Neural cell (in vitro differentiated cells): ENCODE results near the gene HPD. TPM values are rescaled to one million over a fixed set of nuclear protein-coding genes. Genes with fewer than 3 reads are reported as not detected.
"Not testable (repeated sequence)": the region's sequence is repeated elsewhere in the genome, so short reads cannot be mapped to it uniquely, and the experiment has no call there.

Experiments
- H2AFZ ChIP-seq: fragments of 200-600, 300-800 bp; sonication (generic), shearing (Covaris generic); 2 replicates; pipeline ENCODE4 v1.6.0; 2014; ENCODE audit warnings: low read depth, mild to moderate bottlenecking, antibody characterized with exemption, low read length, moderate library complexity
- H3F3A ChIP-seq: fragments of 200-600 bp; shearing (Covaris generic); 2 replicates; pipeline ENCODE4 v1.6.1; 2016; ENCODE audit warnings: mild to moderate bottlenecking, moderate library complexity, mixed read lengths, antibody characterized with exemption, low read length; ENCODE audit not compliant: insufficient read depth, poor library complexity, severe bottlenecking
- H3K27ac ChIP-seq: fragments of 200-600, 300-800 bp; sonication (generic), shearing (Covaris generic); 2 replicates; pipeline ENCODE4 v1.5.1; 2014; ENCODE audit warnings: mild to moderate bottlenecking, low read length, moderate library complexity
- H3K27me3 ChIP-seq: fragments of 300-800, 200-600 bp; sonication (generic), shearing (Covaris generic); 2 replicates; pipeline ENCODE4 v1.6.0; 2014; ENCODE audit warnings: mild to moderate bottlenecking, low read depth, low read length, moderate library complexity; ENCODE audit not compliant: insufficient read depth
- H3K36me3 ChIP-seq: fragments of 300-800, 200-600 bp; sonication (generic), shearing (Covaris generic); 2 replicates; pipeline ENCODE4 v1.5.1; 2014; ENCODE audit warnings: mild to moderate bottlenecking, antibody characterized with exemption, low read length, moderate library complexity; ENCODE audit not compliant: insufficient read depth
- H3K4me2 ChIP-seq: fragments of 300-800, 200-600 bp; sonication (generic), shearing (Covaris generic); 2 replicates; pipeline ENCODE4 v1.6.0; 2014; ENCODE audit warnings: mild to moderate bottlenecking, low read length
- H3K4me3 ChIP-seq: fragments of 300-800, 200-600 bp; sonication (generic), shearing (Covaris generic); 2 replicates; pipeline ENCODE4 v1.5.1; 2014; ENCODE audit warnings: mild to moderate bottlenecking, low read length, moderate library complexity
- H3K79me2 ChIP-seq: fragments of 200-600 bp; shearing (Covaris generic); replicated peaks from 2 replicates; pipeline ENCODE4 v1.6.0; 2014; ENCODE audit warnings: mild to moderate bottlenecking, low read length, moderate library complexity; ENCODE audit not compliant: insufficient read depth
- H3K9ac ChIP-seq: fragments of 300-800, 200-600 bp; sonication (generic), shearing (Covaris generic); 2 replicates; pipeline ENCODE4 v1.6.1; 2016; ENCODE audit warnings: mild to moderate bottlenecking, low read length, mixed read lengths
- H3K9me2 ChIP-seq: fragments of 200-600 bp; shearing (Covaris generic); 2 replicates; pipeline ENCODE4 v1.6.1; 2016; ENCODE audit warnings: mild to moderate bottlenecking, low read length, mixed read lengths; ENCODE audit not compliant: insufficient read depth
- H3K9me3 ChIP-seq: fragments of 200-600, 300-800 bp; sonication (generic), shearing (Covaris generic); 2 replicates; pipeline ENCODE4 v1.6.1; 2016; ENCODE audit warnings: mild to moderate bottlenecking, mixed run types, low read length, moderate library complexity, mixed read lengths
- H4K20me1 ChIP-seq: fragments of 200-600 bp; shearing (Covaris generic); 2 replicates; pipeline ENCODE4 v1.6.1; 2016; ENCODE audit warnings: mild to moderate bottlenecking, mixed run types; ENCODE audit not compliant: insufficient read depth
- CTCF ChIP-seq: fragments of 450-650 bp; IDR thresholded peaks from 2 replicates; pipeline ENCODE4 v1.5.1; 2014; ENCODE audit warnings: antibody characterized with exemption, mild to moderate bottlenecking, moderate library complexity; ENCODE audit not compliant: poor library complexity, severe bottlenecking
- EP300 ChIP-seq: fragments of 450-650 bp; conservative IDR thresholded peaks from 2 replicates; pipeline ENCODE4 v1.6.1; 2014; ENCODE audit warnings: antibody characterized with exemption, mild to moderate bottlenecking, moderate library complexity; ENCODE audit not compliant: poor library complexity, severe bottlenecking
- EZH2 ChIP-seq: fragments of 200-600, 300-800 bp; shearing (Covaris generic), sonication (generic); IDR thresholded peaks from 2 replicates; pipeline ENCODE4 v1.6.1; 2014; ENCODE audit warnings: antibody characterized with exemption, low read length, borderline replicate concordance, mild to moderate bottlenecking; ENCODE audit not compliant: insufficient read depth, poor library complexity, severe bottlenecking
- MXI1 ChIP-seq: fragments of 450-650 bp; conservative IDR thresholded peaks from 2 replicates; pipeline ENCODE4 v1.6.1; 2014; ENCODE audit warnings: antibody characterized with exemption, mild to moderate bottlenecking; ENCODE audit not compliant: poor library complexity, severe bottlenecking
- POLR2AphosphoS5 ChIP-seq: IDR thresholded peaks from 2 replicates; pipeline ENCODE4 v1.6.1; 2012
- RAD21 ChIP-seq: fragments of 450-650 bp; conservative IDR thresholded peaks from 2 replicates; pipeline ENCODE4 v1.6.1; 2014; ENCODE audit warnings: antibody characterized with exemption, mild to moderate bottlenecking, moderate library complexity
- REST ChIP-seq: IDR thresholded peaks from 2 replicates; pipeline ENCODE4 v1.6.1; 2012; ENCODE audit warnings: borderline replicate concordance
- SMC3 ChIP-seq: fragments of 450-650 bp; conservative IDR thresholded peaks from 2 replicates; pipeline ENCODE4 v1.6.1; 2014; ENCODE audit warnings: antibody characterized with exemption, mild to moderate bottlenecking, moderate library complexity; ENCODE audit not compliant: poor library complexity
- TAF1 ChIP-seq: IDR thresholded peaks from 2 replicates; pipeline ENCODE4 v1.6.1; 2012; ENCODE audit warnings: low read depth
- polyA plus RNA-seq: library from polyadenylated mRNA; depleted of rRNA; stranded (reverse); fragments of >200 nt; gene quantifications from 2 replicates; pipeline ENCODE4 v1.2.3, GENCODE V29; 2014

HPD gene
- polyA plus RNA-seq, 1 donor from 2014 or later = not detected

GRCh38 chr12:121858318-121858661, 369 bp downstream of the HPD start:
- Histone ChIP-seq H3K4me3 (no peak overlapping the region), H3K9me3 (no peaks in the 10 kb centered on the region), H3K79me2 (no peaks in the 10 kb centered on the region), H3K27ac (no peak overlapping the region), H3K4me2 (no peak overlapping the region), H2AFZ (no peak overlapping the region), H3K9ac (no peak overlapping the region), H3F3A (no peaks in the 10 kb centered on the region), H3K9me2 (no peaks in the 10 kb centered on the region), H3K36me3 (no peaks in the 10 kb centered on the region), H4K20me1 (no peaks in the 10 kb centered on the region), H3K27me3 (no peaks in the 10 kb centered on the region)
- no peak for TF ChIP-seq EP300

- Histone ChIP-seq H3K79me2 (no peaks in the 10 kb centered on the region), H3K9ac (no peak overlapping the region), H3K9me2 (no peaks in the 10 kb centered on the region), H3K4me2 (no peak overlapping the region), H3K36me3 (no peaks in the 10 kb centered on the region), H3F3A (no peaks in the 10 kb centered on the region), H3K27me3 (no peaks in the 10 kb centered on the region), H2AFZ (no peak overlapping the region), H3K9me3 (no peaks in the 10 kb centered on the region), H3K27ac (no peak overlapping the region), H3K4me3 (no peak overlapping the region), H4K20me1 (no peaks in the 10 kb centered on the region)
- no peak for TF ChIP-seq TAF1
- TF ChIP-seq MXI1 = no peak
- no peak for TF ChIP-seq RAD21
- no peak for TF ChIP-seq SMC3
- no peak for TF ChIP-seq POLR2AphosphoS5
- TF ChIP-seq CTCF = no peak
- no peak for TF ChIP-seq EP300
- TF ChIP-seq REST = no peak
- TF ChIP-seq EZH2 = no peak
Measured at GRCh38 chr12:121857322-121858246, 1.1 kb downstream of the HPD start.

GRCh38 chr12:121852392-121852791, 6.3 kb downstream of the HPD start:
- H3F3A ChIP-seq, H2AFZ ChIP-seq, H3K9ac ChIP-seq, H3K9me2 ChIP-seq, H3K4me3 ChIP-seq, H3K27ac ChIP-seq, H3K9me3 ChIP-seq, H3K4me2 ChIP-seq, H3K79me2 ChIP-seq, H3K27me3 ChIP-seq, H4K20me1 ChIP-seq, H3K36me3 ChIP-seq: not testable (repeated sequence)
